CD4-positive, alpha-beta T cell (primary cell): ENCODE results near the gene SDK2. TPM values are rescaled to one million over a fixed set of nuclear protein-coding genes. Genes with fewer than 3 reads are reported as not detected.

Experiments used
- ATAC-seq: fragments of 200-7000 bp; cut with Tn5 transposase; one replicate; pipeline ENCODE4 v1.10.0; 2022; ENCODE audit warnings: mild to moderate bottlenecking; ENCODE audit not compliant: poor library complexity
- CTCF ChIA-PET: fragments of 350-600 bp; sonication (Branson Sonifier 250); formaldehyde crosslinking; loops from one replicate; lab custom pipeline; 2021; ENCODE audit warnings: antibody characterized with exemption, inconsistent platforms; lab: Charles Lee
- POLR2A ChIA-PET: fragments of 350-600 bp; sonication (Branson Sonifier 250); formaldehyde crosslinking; loops from one replicate; lab custom pipeline; 2021; ENCODE audit warnings: antibody characterized with exemption, inconsistent platforms; lab: Charles Lee
- DNase-seq, 14 experiments: peaks; one replicate each; pipeline ENCODE4 v3.0.0-alpha.2; 2013 to 2020; ENCODE audit warnings: mixed read lengths in 2 of 14
- H3K27ac ChIP-seq, 2 donors: one replicate each; pipeline versions ENCODE4 v1.5.1 to v1.7.0; 2013; ENCODE audit warnings: low read length in 2 of 2, low read depth in 1 of 2, mild to moderate bottlenecking in 1 of 2
- H3K27me3 ChIP-seq, 2 experiments: 1 replicate in 1 of 2; 2 replicates in 1 of 2; pipeline versions ENCODE4 v1.6.1 to v1.7.0; 2013; ENCODE audit warnings: low read length in 2 of 2, control low read depth in 1 of 2, mild to moderate bottlenecking in 1 of 2, moderate library complexity in 1 of 2; ENCODE audit not compliant: insufficient read depth in 2 of 2, control insufficient read depth in 1 of 2
- H3K36me3 ChIP-seq: one replicate; pipeline ENCODE4 v1.6.1; 2013; ENCODE audit warnings: low read length, control low read depth; ENCODE audit not compliant: insufficient read depth
- H3K4me1 ChIP-seq: one replicate; pipeline ENCODE4 v1.6.1; 2013; ENCODE audit warnings: low read length, control low read depth; ENCODE audit not compliant: insufficient read depth
- H3K4me3 ChIP-seq: one replicate; pipeline ENCODE4 v1.5.1; 2013; ENCODE audit warnings: mild to moderate bottlenecking, low read length, moderate library complexity
- H3K9me3 ChIP-seq, 2 experiments: 1 replicate in 1 of 2; 2 replicates in 1 of 2; pipeline versions ENCODE4 v1.6.1 to v1.7.0; 2013; ENCODE audit warnings: low read length in 2 of 2, mild to moderate bottlenecking in 2 of 2, control low read depth in 1 of 2, moderate library complexity in 1 of 2; ENCODE audit not compliant: control insufficient read depth in 1 of 2, insufficient read depth in 1 of 2
- H3K27ac Mint-ChIP-seq: one replicate; pipeline ENCODE4 v1.8.0; 2020; ENCODE audit warnings: mixed read lengths
- H3K27me3 Mint-ChIP-seq: one replicate; pipeline ENCODE4 v1.8.0; 2021; ENCODE audit warnings: mixed read lengths
- H3K36me3 Mint-ChIP-seq: one replicate; pipeline ENCODE4 v1.8.0; 2021; ENCODE audit warnings: low read depth, mixed read lengths
- H3K4me1 Mint-ChIP-seq: one replicate; pipeline ENCODE4 v1.8.0; 2021; ENCODE audit warnings: low read depth, mixed read lengths
- H3K4me3 Mint-ChIP-seq: one replicate; pipeline ENCODE4 v1.8.0; 2020; ENCODE audit warnings: mild to moderate bottlenecking, mixed read lengths
- H3K9me3 Mint-ChIP-seq: one replicate; pipeline ENCODE4 v1.8.0; 2020; ENCODE audit warnings: mixed read lengths
- CTCF ChIP-seq: fragments of 200-600 bp; IDR thresholded peaks from one replicate; pipeline ENCODE4 v1.8.0; 2022; ENCODE audit warnings: antibody characterized with exemption, mild to moderate bottlenecking
- intact Hi-C, 2 experiments: fragments of 100-400 bp; cut with DNase I in 1 of 2; cut with micrococcal nuclease in 1 of 2; formaldehyde crosslinking; loops; one replicate each; pipeline versions ENCODE4 v1.15.1 to v1.9.0; 2023 to 2025; cut with DNase I, micrococcal nuclease
- total RNA-seq, 174 experiments: library from RNA in 2 of 174; stranded (reverse) in 2 of 174; gene quantifications; one replicate each; pipeline ENCODE4 v1.2.3 and lab custom pipeline; 2021 to 2026

Gene SDK2
- total RNA-seq, 2 experiments from 2014 or later: 8.1 to 8.2 TPM

DNA sequence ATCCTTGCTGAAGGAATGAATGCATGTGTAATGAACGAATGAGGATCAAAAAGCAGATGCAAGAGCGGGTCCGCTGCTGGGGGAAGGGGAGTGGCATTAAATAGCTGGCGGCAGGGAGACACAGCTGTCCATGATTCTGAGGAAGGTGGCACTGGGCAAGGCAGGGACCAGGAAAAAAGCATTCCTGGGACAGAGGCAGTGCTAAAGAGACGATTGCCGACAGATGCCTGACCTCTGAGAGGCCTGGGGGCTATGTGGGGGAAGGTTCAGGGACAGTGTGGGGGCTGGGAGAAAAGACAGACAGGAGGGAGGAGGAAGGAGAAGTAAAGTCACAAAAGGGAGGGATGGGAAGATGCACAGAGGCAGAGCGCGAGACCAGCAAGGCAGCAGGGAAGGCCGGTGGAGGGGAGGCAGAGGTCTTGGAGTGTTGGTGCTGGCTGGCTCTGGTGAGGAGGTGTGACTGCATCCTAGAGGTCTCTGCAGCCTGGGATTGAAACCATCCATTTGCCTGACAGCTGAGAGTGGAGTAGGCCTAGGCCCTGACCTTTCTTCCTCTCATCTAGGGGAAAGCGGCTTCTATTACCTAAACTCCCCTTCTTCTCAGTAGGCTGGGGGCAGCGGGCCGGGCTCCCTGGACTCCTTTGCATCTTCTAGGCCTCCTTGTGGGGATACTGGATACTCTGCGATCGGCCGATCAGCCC lies 109.9 kb downstream of the SDK2 start:
- DNase-seq (no peak), ATAC-seq (no peak)
- no peaks in the 10 kb centered on the region for H3K36me3 Mint-ChIP-seq
- Histone ChIP-seq H3K27ac (no peak overlapping the region), H3K9me3 (no peaks in the 10 kb centered on the region), H3K27me3 (no peaks in the 10 kb centered on the region), H3K36me3 (no peaks in the 10 kb centered on the region), H3K4me3 (no peak overlapping the region), H3K4me1 (no peaks in the 10 kb centered on the region)
- no peaks in the 10 kb centered on the region for H3K4me1 Mint-ChIP-seq
- no peak overlapping the region for H3K4me3 Mint-ChIP-seq
- intact Hi-C loops: no loop called here
- no peak overlapping the region for H3K27ac Mint-ChIP-seq
- ChIA-PET POLR2A (no interaction called here), CTCF (no interaction called here)
- no peaks in the 10 kb centered on the region for H3K9me3 Mint-ChIP-seq
- TF ChIP-seq CTCF: no peak
- H3K27me3 Mint-ChIP-seq: no peaks in the 10 kb centered on the region

- TF ChIP-seq CTCF: no peak
- no peak overlapping the region for H3K27ac Mint-ChIP-seq
- no peaks in the 10 kb centered on the region for H3K4me1 Mint-ChIP-seq
- Histone ChIP-seq H3K9me3 (no peaks in the 10 kb centered on the region), H3K4me3 (no peak overlapping the region), H3K27me3 (no peaks in the 10 kb centered on the region), H3K36me3 (no peaks in the 10 kb centered on the region), H3K27ac (no peak overlapping the region), H3K4me1 (no peaks in the 10 kb centered on the region)
- CTCF ChIA-PET: no interaction called here
- POLR2A ChIA-PET: no interaction called here
- H3K27me3 Mint-ChIP-seq: no peaks in the 10 kb centered on the region
- DNase-seq (no peak), ATAC-seq (no peak)
- intact Hi-C loops: no loop called here
- H3K9me3 Mint-ChIP-seq: no peaks in the 10 kb centered on the region
- no peak overlapping the region for H3K4me3 Mint-ChIP-seq
- no peaks in the 10 kb centered on the region for H3K36me3 Mint-ChIP-seq
These were observed 110.5 kb downstream of the SDK2 start for GRCh38 chr17:73533781-73534180.

- Mint-ChIP-seq H3K4me3 (no peak overlapping the region), H3K9me3 (no peaks in the 10 kb centered on the region), H3K27ac (no peak overlapping the region), H3K27me3 (no peaks in the 10 kb centered on the region), H3K4me1 (no peaks in the 10 kb centered on the region), H3K36me3 (no peaks in the 10 kb centered on the region)
- Histone ChIP-seq H3K4me3 (no peak overlapping the region), H3K9me3 (no peaks in the 10 kb centered on the region), H3K27me3 (no peaks in the 10 kb centered on the region), H3K4me1 (no peaks in the 10 kb centered on the region), H3K36me3 (no peaks in the 10 kb centered on the region), H3K27ac (no peak overlapping the region)
- no peak for TF ChIP-seq CTCF
- ATAC-seq (no peak), DNase-seq (no peak)
- ChIA-PET POLR2A (no interaction called here), CTCF (no interaction called here)
- intact Hi-C loops: no loop called here
These were observed 111.1 kb downstream of the SDK2 start for GRCh38 chr17:73533127-73533526.
